ENCODE data around the gene RAB10.
"Not testable (repeated sequence)": the region's sequence is repeated elsewhere in the genome, so short reads cannot be mapped to it uniquely, and the experiment has no call there.

RAB10 gene

DNA sequence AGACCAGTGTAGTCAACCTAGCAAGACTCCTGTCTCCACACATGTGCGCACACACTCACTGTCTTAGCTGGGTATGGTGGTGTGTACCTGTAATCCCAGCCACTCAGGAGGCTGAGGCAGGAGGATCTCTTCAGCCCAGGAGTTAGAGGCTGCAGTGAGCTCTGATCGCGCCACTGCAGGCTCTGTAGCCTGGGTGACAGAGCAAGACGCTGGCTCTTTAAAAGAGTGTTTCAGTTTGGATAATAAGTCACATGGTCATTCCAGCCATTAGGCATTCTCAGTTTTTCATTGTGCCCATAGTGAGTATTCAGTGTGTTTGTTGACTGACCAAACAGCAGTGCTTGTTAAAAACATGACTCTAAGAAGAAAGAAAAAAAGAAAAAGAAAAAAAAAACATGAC, 31.0 kb downstream of the RAB10 start:
- DNase-seq: no peak

DNA sequence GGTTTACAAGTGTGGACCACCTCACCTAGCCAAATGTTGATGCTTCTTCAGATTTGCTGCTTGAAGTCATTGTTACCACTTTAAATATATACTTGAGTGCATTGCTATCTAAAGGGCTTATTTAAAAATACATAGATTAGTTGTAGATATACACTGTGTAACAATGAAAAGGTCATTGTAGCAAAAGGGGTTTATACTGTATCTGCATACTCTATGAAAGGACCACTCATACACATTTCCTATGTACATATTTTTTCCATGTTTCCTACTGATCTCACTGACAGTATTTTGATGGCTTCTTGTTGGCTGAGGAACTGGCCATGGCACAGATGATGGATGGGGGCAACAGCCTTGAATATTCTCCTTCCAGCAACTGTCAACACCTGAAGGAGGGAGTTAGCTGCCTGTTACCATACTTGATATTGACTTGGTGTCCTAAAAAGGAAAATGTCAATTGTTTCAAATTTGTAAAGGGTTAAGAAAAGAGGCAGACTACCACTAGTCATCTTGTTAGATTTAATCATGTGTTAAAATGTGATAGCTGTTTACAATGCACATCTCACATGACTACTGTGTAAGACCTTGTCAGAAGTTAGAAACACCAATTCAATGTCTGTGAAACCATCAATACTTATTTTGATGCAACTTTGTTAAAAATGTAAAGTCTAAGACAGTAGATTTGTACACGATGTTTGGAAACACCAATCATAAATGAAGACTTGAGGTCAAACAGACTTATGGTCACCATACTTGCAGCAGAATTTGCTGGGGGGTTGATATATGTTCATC, 33.5 kb downstream of the RAB10 start:
- no peak for DNase-seq

DNA sequence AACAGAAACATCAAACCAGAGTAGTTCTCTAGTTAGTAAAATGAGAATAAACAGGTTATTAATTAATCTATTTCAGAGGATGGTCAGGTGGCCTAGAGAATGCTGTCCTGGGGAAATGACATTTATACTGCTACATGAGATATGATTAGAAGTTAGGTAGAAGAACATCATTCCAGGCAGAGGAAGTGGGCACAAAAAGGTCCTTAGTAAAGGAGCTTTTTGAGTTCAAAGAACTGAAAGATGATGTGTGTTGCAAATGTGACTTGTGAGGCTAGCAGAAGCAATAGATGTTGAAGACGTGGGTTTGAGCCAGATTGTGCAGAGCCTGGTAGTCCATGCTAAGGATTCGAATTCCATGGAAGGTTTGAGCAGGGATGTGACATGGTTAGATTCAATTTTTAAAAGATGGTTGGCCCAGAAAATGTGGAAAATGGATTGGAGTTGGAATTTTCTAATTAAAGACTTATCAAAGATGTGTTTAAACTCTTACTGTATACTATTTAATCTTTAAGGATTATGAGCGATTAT, 34.2 kb downstream of the RAB10 start:
- no peak for DNase-seq

DNA sequence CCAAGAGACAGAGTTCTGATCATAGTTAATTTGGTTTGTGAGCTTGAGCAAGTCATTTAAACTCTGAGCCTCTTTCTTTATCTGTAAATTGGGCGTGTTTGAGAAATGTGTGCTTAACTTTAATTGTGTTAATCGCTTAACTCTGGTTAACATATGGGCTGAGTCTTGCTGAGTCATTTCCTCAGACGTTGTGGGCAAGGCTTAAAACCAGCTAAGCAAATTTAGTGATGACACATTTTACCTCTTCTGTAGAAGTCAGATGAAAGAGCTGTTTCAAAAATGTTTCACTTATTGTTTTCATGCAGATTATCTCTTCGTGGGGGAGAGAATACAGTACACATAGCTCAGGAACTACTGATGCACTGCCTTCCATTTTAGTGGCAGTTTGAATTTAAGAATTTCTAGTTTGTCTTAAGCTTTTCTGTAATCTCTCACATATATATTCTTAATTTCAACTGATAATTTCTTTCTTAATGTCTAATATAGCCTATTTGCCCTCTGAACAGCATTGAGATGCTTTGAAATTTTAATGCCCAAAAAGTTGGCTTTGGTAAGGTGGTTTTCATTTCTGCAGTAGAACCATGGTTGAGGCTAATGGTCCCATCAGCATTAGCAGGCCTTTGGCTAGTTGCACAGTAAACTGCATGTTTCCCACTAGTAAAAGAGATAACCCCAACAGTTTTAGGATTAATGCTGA, 34.9 kb downstream of the RAB10 start:
- DNase-seq: peak; percentile 10

DNA sequence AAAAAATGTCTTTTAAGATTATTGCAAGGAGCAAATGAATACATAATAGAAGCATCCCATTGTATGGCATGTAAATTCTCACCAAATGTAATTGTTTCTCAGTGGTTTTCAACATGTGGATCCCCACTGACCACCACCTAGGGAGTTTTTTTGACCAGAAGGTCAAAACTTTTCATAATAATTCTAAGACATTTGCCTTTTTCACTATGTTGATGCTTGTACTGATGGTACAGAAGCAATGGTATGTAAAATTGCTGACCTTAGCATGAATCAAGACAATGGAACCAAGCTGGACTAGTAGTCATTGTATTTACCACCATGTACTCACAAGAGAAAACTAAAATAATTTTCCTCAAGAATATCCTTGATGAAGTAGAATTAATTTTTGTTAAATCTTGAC, 36.8 kb downstream of the RAB10 start:
- DNase-seq: no peak

DNA sequence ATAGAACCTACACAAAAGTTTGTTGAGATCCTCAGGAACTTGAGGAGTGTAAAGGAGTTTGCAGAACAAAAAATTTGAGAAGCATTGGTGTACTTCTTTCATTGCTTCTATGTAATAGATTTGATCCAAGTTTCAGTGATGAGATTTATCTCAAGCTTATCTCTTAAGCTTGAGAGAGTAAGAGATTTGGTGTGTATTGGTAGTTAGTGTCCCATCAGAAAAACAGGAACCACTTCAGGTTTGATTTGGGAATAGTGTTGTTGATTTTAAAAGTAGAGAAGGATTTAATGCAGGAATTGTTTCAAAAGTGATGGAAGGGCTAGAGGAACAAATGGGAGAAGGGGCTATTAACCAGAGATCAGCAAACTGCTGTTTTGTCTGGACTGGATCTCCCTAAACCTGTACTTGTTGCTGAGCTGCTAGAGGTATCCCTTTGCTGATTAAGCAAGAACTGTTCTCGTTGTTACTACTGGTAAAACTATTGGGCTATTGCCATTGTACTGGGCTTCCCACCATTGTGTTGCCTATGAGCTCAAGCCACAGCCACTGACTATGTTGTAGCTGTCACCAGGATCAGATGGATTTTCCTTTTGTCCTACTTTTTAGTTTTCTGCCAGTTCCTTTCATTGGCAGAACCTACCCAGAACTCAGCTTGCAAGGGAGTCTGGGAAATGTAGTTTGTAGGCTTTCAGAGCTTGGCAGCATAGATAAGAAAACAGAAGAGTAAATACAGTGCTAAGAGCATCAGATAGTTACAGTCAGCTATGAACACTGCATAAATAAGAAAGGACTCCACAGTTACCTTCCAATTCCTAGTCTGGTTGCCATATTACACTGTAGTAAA, 39.3 kb downstream of the RAB10 start:
- DNase-seq: no peak

DNA sequence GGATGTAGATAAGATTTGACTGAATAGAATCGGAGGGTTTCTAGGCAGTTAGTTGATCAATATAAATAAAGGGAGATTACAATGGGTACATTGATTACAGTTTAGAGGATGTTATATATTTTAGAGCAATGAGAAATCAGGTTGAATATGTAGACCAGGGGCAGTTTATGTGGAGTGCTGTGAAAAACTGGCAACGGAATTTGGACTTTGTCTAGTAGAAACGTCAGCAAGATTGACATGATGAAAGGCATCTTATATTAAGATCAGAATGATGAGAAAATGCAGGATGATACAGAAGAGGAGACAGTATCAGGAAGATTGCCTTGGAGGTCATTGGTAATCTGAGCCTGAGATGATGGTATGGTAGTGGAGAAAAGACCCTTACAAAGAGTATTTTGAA, 39.9 kb downstream of the RAB10 start:
- no peak for DNase-seq

DNA sequence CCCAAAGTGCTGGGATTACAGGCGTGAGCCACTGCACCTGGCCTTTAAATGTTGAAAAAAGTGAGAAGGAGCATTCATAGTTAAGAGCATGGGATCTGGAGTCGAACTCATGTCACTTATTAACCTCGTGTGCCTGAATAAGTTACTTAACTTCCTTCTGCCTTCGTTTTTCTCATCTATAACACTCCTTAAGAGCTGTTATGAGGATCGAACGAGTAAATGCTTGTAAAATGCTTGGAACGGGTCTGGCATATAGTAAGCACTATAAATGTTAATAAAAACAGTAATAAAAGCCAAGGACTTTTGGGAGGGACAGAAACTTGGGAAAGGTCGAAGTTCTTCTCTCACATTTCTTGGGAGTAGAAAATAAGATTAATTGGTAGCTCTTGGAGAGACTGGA, 40.8 kb downstream of the RAB10 start:
- DNase-seq: no peak

DNA sequence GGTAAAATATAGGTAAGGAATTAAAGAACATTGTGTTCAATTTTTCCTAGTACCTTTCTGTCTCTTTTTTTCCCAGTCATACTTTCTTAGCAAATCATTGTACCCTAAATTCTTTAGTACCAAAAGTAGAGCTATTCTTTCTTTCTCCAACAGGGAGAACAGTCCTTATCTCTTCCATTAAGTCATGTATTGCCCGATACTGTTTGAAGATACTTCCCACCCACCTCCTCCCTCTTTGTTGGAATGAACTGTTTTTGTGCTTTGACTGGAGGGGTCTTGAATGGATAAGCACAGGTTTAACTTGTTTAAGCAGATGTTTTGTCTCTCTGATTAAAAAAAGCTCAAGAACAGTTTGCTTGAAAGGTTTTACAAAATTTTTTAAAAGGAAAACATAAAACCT, 41.3 kb downstream of the RAB10 start:
- DNase-seq: no peak

DNA sequence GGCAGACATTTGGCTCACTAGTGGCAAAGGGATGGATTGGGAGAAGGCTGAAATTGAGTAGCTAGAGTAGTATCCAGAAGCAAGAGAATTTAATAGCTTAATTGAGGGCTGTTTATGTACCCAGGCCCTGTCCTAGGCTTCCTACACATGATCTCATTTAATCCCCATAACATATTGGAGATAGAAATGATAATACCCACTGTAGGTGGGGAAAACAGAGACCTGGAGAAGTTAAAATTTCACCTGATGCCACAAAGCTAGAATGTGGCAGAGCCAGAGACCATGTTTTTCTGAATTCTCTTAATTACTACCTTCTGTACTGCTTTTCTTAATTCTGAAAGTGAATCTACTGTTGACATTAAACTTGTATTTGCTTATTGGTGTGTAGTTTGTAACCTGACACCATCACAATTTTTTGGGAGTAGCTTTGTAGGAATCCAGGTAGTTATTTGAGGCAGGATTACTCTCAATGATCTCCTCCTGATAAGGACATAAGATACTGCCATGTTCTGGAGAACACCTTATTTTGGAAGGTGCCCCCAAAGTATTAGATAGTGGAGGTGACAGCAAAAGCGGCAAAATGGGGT, 42.2 kb downstream of the RAB10 start:
- DNase-seq: no peak

DNA sequence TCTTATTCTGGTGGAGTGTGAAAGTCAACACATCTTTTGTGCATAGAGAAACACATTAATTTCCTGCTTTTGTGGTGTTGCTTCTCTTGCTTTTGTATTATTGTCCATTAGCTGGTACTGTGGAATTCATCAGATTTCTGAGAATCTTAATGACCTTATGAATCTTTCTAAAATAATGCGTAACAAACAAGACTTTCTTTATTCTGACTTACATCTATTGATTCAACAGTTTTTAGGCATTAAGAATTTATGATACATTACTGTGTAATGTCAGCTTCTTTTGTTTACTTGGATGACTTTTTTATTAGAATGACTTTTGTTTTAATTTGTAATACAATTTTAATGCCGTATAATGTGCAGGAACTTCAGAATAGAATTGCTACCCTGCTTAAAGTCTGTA, 43.4 kb downstream of the RAB10 start:
- DNase-seq: no peak

DNA sequence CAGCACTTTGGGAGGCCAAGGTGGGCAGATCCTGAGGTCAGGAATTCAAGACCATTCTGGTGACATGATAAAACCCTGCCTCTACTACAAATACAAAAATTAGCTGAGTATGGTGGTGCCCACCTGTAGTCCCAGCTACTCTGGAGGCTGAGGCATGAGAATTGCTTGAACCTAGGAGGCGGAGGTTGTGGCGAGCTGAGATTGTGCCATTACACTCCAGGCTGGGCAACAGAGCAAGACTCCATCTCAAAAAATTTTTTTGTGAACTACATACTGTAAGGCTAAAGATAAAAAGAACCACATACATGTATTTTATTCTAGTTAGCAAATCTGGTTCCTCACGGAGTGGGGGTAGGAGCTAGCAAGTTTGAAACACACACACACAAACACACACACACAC, 45.1 kb downstream of the RAB10 start:
- no peak for DNase-seq

DNA sequence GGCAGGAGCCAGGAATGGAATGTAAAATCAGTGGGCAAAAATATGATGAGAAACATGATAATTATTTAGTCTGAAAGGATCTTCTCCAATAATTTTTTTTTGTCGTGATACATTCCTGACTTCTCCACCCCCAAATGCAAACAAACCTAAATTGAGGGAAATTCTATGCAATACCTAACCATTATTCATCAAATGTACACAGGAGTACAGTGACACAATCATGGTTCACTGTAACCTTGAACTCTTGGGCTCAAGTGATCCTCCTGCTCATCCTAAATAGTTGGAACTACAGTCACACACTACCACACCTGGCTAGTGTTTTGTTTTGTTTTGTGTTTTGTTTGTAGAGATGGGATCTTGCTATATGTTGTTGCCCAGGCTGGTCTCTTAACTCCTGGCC, 46.5 kb downstream of the RAB10 start:
- no peak for DNase-seq

DNA sequence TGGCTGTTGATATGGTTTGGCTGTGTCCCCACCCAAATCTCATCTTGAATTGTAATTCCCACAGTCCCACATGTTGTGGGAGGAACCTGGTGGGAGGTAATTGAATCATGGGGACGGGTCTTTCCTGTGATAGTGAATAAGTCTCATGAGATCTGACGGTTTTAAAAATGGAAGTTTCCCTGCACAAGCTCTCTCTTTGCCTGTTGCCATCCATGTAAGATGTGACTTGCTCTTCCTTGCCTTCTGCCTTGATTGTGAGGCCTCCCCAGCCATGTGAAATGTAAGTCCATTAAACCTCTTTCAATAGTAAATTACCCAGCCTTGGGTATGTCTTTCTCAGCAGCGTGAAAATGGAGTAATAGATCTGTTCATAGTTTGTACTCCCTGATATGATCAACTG, 47.0 kb downstream of the RAB10 start:
- DNase-seq: not testable (repeated sequence)

DNA sequence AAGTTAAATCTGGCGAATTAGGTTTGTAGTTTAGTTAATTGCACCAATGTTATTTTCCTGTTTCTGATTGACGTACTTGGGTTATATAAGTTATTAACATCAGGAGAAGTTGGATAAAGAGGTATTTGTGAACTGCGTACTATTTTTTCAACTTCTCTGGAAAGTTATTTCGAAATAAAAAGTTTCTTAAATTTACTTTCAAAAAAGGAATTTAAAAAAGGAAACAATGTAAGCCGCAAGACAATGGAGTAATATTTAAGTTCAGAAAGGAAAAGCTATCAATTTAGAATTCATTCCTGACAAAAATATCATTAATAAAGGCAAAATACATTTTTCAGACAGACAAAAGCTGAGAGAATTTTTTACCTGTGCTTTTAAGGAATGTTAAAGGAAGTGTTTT, 47.7 kb downstream of the RAB10 start:
- DNase-seq: no peak

DNA sequence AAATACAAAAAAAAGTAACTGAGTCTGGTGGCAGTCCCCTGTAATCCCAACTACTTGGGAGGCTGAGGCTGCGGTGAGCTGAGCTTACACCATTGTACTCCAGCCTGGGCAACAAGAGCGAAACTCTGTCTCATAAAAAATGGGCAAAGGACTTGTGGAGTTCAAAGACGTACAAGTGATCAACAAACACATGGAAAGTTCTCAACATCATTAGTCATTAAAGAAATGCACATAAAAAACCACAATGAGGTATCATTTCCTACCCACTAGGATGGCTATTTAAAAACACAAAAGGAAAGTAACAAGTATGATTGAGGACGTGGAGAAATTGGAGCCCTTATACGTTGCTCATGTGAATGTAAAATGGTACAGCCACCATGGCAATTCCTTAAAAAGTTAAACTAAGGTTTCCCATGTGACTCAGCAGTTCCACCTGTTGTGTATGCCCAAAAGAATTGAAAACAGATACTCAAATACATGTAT, 52.3 kb downstream of the RAB10 start:
- no peak for DNase-seq

DNA sequence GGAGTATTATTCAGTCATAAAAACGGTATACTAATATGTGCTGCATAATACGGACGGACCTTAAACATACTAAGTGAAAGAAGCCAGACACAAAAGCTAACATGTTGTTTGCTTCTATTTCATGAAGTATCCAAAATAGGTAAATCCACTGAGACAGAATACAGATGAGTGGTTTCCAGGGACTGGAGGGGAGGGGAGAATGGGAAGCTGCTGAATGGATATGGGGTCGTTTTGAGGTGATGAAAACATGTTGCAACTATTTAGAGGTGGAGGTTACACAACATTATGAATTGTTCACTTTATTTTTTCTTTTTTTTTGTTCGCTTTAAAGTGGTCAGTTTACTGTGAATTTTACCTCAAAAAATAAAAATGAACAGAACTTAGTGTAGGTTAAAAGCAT, 52.9 kb downstream of the RAB10 start:
- DNase-seq: no peak

DNA sequence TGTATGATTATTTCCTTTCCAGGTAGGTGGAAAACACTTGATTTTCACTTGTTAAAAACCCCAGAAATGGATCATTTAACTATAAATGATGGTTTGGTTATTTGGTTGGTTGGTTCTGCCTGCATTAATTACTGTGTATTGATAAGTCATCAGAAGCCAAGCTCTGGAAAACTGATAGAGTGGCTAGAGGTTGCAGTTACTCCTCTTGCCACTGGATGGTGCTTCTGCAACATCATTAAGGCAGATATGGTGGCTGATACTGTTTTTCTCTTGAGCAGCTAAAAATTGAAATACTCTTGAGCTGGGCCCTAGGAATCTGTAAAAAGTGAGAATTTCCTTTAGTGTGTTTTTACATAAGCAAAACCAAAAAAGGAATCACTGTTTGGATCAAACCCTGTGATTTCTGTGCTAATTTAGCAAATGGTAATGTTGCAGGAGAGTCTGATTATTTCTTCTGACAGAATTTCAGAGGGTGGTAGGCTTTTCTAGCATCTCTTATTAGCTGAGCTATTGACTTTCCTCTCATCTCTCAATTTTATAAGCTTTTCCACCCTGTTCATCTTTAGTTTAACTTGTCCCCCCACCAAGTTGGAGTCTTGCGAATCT, 54.3 kb downstream of the RAB10 start:
- DNase-seq: no peak

DNA sequence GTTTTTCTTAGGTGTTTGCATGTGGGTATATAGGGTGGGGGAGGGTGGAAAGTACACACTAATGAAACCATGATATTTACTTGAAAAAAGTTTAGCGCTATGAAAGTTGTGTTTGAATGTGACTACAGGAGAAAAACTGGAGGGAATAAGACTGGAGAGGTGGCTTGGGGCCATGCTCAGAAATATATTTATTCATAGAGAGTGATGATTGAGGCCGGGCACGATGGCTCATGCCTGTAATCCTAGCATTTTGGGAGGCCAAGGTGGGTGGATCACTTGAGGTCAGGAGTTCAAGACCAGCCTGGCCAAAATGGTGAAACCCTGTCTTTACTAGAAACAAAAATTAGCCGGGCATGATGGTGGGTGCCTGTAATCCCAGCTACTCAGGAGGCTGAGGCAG, 55.0 kb downstream of the RAB10 start:
- DNase-seq: not testable (repeated sequence)

DNA sequence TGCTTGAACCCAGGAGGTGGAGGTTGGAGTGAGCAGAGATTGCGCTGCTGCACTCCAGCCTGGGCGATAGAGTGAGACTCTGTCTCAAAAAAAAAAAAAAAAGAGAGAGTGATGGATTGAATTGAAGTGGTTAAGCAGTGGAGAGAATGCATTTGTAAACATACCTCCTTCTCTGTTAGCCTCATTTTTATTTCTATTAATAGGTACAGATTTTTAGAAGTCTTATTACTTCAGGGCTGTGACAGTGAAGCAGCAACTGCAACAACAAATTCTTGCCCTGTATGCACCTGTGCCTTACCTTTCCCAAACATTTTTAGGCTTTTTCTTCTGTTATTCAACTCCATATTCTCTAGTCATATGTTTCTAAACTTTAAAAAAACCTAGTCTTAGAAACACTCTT, 55.5 kb downstream of the RAB10 start:
- DNase-seq: no peak

DNA sequence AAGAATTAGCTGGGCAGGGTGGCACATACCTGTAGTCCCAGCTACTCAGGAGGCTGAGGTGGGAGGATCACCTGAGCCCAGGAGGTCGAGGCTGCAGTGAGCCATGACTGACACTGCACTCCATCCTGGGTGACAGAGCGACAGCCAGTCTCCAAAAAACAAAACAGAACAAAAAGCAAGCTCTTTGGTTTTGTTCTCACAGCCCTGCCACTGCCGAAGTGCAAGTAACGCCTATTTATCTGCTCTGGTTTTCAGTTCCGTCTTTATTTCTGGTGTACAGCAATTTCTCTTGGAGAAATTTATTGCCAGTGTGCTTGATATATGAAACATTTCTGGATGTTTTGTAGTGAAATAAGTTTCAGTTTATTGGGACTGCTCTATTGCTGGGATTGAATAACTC, 61.9 kb downstream of the RAB10 start:
- no peak for DNase-seq

DNA sequence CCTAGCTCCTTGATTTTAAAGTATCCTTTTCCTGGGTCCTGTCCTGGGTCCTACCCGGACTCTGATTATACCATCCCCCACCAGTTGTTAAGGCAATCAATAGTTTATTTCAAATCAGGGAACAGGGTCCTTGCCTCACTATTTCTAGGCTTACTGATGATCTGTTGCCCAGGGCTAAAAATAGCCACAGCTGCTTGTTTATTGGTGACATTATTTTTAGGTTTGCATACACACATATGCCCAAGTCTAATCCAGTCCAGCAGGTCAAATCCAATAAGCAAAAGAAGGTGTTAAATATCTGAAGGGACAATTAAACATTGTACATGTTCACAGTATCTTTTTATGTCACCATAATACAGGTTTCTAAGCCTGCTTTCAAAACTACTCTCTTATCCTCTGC, 66.0 kb downstream of the RAB10 start:
- DNase-seq: no peak

DNA sequence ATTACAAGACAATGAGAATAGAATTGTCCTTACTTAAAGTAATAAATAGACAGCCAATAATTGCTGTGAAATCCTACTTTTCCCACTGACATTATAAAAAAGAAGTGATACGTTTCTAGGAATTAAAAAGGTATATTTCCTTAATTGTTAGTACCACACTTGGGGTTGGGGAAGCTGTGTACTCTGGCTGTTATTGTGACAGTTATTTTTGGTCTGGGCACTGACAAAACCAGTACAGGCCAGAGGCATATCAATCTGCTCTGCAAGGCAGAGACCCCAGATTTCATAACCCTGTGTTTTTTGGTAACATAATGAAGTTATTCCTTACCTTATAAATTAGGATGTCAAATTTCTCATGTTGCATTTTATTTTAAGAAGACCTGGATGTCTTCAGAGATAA, 66.5 kb downstream of the RAB10 start:
- no peak for DNase-seq

Data from stimulated activated CD4-positive, alpha-beta T cell treated with anti-CD3 and anti-CD28 coated beads, Interleukin-12 subunit alpha, Interleukin-12 subunit beta, amount 100 ng/mL, for 4 hours (primary cell).